Bladder microvascular endothelial cell (primary cell): ENCODE results near the gene SCN4A. TPM values are rescaled to one million over a fixed set of nuclear protein-coding genes. Genes with fewer than 3 reads are reported as not detected.

Experiments
- total RNA-seq: library from RNA; depleted of rRNA; stranded (reverse); fragments of >200 nt; gene quantifications from 2 replicates; pipeline ENCODE4 v1.2.3, GENCODE V29; 2014

The SCN4A gene
- total RNA-seq, result under 0.01 TPM in 2 replicates

DNA sequence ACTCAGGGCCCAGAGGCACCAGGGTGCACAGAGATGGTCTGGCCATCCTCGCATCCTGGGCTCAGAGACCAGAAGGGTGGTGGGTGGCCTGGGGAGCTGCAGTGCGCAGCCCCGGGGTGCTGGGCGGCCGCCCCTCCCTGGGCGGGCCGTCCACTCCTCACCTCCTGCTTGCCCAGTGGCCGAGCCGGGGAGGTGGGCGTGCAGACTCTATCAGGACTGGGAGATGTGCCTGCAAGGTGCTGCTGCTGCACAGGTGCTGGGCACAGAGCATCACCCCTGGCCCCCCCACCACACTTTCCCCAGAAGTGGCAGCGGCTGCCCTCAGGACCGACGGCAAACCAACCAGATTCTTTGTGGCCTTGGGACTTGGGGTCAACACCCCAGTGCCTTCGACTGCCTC, at the start of gene SCN4A:
SCN4A (minus strand) TSS at position 123 of the 400 bp plus-strand sequence; CDS start at position 46, 77 bp downstream.

DNA sequence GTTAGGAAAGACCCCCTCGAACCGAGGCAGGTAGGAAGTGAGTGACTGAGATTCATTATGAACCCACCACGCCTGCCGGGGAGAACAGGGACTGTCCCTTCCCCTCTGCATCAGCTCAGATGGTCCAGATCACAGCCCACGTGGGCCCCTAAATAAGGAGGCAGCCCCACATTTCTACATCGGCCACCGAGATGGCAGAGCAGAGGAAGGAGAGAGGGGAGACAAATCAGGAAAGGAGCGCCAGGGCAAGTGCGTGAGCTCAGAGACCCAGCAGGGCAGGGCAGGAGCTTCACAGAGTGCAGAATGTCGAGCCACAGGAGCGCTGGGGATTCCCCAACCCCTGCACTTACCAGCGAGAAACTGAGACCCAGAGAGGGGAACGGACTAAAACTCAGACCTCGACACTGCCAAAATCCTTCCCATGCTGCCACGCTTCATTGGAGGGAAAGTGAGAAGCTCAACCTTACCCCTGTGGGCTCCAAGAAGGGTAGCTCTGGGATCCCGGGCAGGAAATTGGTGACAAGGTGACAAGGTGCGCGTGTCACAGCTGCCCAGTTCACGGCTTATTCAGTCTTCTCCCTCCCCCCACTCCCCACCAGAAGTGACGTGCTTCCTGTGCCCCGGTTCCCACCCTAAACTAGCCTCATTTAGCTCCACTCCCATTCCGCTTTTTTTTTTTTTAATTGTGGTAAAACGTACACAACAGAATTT, 47.5 kb upstream of the SCN4A start, which contains the start of gene ICAM2:
ICAM2 (minus strand) TSS at position 578 of the 711 bp plus-strand sequence. CDS start 13,942 bp downstream, outside the sequence.

DNA sequence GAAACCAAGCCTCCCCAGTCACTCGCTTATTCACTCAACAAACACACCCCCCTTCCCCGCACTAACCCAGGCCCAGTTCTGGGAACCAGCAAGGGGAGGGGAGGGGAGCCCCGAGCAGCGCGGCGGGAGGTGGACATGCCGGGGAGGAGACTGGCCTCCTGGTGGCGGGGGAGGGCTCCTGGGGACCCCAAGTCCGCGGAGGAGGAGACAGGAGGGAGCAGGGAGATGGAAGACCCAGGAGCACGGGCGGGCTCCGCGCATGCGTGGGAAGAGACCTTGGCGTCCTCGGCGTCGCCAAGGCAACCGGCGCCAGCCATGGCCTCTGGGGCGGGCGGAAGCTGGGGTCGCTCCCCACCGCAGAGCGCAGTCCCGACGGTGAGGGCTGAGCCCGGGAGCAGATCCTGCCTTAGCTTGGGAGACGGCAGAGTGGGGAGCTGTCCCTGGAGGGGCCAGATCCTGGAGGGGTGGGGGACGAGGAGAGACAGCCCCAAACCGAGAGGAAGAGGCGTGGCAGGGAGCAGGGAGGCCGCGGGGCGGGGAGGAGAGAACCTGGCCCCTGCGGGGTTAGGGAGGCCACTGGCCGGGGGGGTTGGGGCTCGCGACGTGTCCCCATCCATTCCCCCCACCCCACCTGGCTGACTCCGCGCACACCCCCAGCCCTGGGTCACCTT, 25.5 kb upstream of the SCN4A start, which contains the start of gene PRR29:
PRR29 (plus strand) TSS at position 302 of the 671 bp plus-strand sequence; CDS start at position 316, 14 bp downstream.

DNA sequence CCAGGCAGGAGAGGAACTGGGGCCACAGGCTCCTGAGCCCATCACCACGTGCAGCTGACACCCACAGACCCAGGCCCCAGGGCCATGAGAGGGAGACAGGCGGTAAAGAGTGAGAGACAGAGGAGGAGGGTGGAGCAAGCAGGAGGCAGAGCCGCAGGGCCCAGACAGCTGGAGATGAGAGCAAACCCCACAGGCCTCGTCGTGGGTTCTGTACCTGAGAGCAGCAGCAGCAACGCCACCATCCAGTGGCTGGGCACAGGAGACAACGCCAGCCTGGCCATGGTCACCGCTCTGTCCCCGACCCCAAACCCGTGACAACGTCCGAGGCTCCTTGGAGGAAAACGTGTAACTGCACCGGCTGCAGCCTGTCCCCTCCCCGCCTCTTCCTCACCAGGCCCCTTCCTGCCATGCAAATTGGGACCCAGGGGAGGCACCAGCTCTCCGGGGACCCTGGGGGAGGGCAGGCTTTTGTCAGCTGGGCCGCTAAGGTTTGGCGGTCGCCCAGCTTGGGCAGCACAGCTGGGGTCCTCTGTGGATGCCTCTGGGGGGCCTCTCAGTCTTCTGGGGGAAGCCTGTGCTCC, 40.6 kb downstream of the SCN4A start, which contains the start of gene CD79B:
CD79B (minus strand) TSS at position 351 of the 581 bp plus-strand sequence; CDS start at position 281, 70 bp downstream.

DNA sequence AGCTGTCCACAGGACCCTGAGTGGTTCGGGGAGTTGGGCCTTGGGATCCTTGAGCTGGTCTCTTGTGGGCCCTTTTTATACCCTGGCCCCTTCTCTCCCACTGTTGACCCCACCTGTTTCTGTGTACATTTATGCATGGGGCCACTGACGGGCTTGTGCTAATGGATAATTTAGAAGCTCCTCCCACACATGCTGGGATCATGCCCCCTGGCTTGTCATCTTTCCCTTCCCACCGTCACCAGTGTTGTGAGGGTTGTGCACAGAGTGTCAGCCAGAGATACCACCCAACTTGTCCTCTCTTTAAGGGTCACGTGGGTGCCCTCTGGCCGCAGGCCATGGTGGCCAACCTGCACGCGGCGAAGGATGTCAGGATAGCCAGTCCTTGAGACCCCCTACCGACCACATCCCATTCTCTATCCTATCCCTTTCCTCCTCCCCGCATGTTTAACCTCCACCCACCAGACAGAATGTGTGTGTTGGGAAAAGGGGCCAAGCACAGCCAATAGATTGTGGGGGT, 53.9 kb downstream of the SCN4A start, which contains the start of gene GH1:
GH1 (minus strand) TSS at position 51 of the 517 bp plus-strand sequence. CDS start 63 bp downstream, outside the sequence.

DNA sequence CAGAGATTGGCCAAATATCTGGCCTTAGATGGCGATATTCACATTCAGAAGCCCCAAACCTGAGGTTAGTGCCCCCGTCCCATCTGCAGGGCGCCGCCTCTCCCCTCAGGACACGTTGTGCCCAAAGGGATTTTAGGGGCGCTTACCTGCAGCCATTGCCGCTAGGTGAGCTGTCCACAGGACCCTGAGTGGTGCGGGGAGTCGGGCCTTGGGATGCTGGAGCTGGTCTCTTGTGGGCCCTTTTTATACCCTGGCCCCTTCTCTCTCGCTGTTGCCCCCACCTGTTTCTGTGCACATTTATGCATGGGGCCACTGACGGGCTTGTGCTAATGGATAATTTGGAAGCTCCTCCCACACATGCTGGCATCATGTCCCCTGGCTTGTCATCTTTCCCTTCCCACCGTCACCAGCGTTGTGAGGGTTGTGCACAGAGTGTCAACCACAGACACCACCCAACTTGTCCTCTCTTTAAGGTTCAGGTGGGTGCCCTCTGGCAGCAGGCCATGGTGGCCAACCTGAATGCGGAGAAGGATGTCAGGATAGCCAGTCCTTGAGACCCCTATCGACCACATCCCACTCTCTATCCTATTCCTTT, 61.6 kb downstream of the SCN4A start, which contains the start of gene CSHL1:
CSHL1 (minus strand) TSS at position 218 of the 595 bp plus-strand sequence; CDS start at position 156, 62 bp downstream.

DNA sequence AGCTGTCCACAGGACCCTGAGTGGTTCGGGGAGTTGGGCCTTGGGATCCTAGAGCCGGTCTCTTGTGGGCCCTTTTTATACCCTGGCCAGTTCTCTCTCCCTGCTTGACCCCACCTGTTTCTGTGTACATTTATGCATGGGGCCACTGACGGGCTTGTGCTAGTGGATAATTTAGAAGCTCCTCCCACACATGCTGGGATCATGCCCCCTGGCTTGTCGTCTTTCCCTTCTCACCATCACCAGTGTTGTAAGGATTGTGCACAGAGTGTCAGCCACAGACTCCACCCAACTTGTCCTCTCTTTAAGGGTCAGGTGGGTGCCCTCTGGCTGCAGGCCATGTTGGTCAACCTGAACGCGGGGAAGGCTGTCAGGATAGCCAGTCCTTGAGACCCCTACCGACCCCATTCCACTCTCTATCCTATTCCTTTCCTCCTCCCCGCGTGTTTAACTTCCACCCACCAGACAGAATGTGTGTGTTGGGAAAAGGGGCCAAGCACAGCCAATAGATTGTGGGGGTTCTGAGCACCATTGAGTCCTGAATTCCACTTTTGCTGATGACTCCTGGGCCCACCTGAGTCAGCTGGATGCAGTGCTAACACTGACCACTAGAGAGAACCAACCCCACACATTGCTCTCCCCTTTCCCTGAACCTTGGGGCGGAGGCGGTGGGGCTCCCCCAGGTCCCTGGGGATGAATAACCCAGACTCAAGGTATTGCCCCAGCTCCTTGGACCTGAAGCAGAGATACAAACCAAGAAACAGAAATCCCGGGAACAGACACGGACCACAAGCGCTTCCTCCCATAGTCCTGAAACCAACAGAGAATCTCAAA, 76.0 kb downstream of the SCN4A start, which contains the start of gene CSH1:
CSH1 (minus strand) TSS at position 51 of the 831 bp plus-strand sequence. CDS start 63 bp downstream, outside the sequence.

Other genes with a start within 250 kb of the SCN4A start
- 11.2 and 34.4 TPM in 2 replicates for gene STRADA, start 231.1 kb downstream of the SCN4A start, total RNA-seq
- 55.9 and 156 TPM in 2 replicates for gene CCDC47, start 199.3 kb downstream of the SCN4A start, total RNA-seq
- gene DDX42, start 198.7 kb downstream of the SCN4A start, total RNA-seq, result 42.3 and 118 TPM in 2 replicates
- 75.3 and 103 TPM in 2 replicates for gene PSMC5, start 145.5 kb downstream of the SCN4A start, total RNA-seq
- 60.9 and 67.0 TPM in 2 replicates for gene FTSJ3, start 145.3 kb downstream of the SCN4A start, total RNA-seq
- 55.8 and 65.7 TPM in 2 replicates for gene SMARCD2, start 130.2 kb downstream of the SCN4A start, total RNA-seq
- not detected in 2 replicates for gene CSH2, start 99.2 kb downstream of the SCN4A start, total RNA-seq
- not detected in 2 replicates for gene GH2, start 91.0 kb downstream of the SCN4A start, total RNA-seq
- not detected in 2 replicates for gene CSH1, start 76.3 kb downstream of the SCN4A start, total RNA-seq
- not detected in 2 replicates for gene CSHL1, start 61.7 kb downstream of the SCN4A start, total RNA-seq
- gene GH1, start 54.1 kb downstream of the SCN4A start, total RNA-seq, result not detected in 2 replicates
- gene CD79B, start 40.6 kb downstream of the SCN4A start, total RNA-seq, result 1.1 and 13.4 TPM in 2 replicates
- gene PRR29, start 25.4 kb upstream of the SCN4A start, total RNA-seq, result 0.32 and 0.44 TPM in 2 replicates
- gene ICAM2, start 47.7 kb upstream of the SCN4A start, total RNA-seq, result 398 and 432 TPM in 2 replicates
- gene ERN1, start 157.2 kb upstream of the SCN4A start, total RNA-seq, result 7.0 and 17.6 TPM in 2 replicates